HG03066 (cell line): ENCODE data around the gene CD19.
"Not testable (repeated sequence)": the region's sequence is repeated elsewhere in the genome, so short reads cannot be mapped to it uniquely, and the experiment has no call there.

Source experiments
- ATAC-seq: cut with Tn5 transposase; IDR thresholded peaks from one replicate; pipeline ENCODE4 v1.9.1; 2021; ENCODE audit warnings: low read depth; ENCODE audit not compliant: unreplicated experiment

Gene CD19

DNA sequence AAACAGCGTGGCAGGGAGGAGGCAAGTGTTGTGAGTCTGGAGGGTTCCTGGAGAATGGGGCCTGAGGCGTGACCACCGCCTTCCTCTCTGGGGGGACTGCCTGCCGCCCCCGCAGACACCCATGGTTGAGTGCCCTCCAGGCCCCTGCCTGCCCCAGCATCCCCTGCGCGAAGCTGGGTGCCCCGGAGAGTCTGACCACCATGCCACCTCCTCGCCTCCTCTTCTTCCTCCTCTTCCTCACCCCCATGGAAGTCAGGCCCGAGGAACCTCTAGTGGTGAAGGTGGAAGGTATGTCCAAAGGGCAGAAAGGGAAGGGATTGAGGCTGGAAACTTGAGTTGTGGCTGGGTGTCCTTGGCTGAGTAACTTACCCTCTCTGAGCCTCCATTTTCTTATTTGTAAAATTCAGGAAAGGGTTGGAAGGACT lies at the start of gene CD19:
Gene CD19 (plus strand): TSS at position 171 of the 425 bp plus-strand sequence. CDS start 30 bp downstream, at position 201.
- ATAC-seq: no peak

- ATAC-seq: no peak
Measured at GRCh38 chr16:28882551-28883160, 49.1 kb upstream of the CD19 start.

DNA sequence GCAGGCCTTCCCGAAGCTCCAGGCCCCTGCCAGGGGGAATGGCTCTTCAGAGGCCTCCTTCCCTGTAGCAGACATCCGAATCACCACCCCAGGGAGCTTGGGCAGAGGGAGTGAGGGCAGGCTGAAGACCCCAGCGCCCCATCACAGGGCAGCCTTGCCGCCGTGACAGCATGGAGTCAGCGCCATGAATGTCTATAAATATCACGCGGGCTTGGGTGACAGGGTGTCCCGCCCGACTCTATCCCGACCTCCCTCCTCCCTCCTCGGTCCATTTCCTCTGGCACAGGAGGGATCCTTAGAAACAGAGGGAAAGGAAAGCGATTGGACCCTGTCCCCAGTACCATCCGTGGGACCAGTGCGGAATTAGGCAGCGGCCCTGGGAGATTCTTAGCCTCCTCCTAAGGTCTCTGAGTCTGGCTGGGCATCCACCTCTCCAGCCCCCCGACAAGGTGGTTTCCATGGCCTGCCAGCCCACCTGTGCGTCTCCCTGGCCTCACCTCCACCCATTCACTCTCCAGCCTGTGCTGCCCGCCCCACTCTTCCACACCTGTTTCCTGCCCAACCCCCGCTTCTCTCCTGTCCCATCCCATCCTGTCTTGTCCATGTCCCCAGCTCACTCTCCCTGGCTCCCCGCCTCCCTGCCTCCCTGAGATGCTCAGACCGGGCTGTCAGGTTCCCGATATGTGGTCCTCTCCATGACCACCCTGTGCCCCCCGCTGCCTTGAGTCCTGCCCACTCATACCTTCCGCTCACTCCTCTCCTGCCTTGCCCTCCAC lies 48.4 kb upstream of the CD19 start:
- ATAC-seq: no peak

GRCh38 chr16:28884045-28884444 lies 47.7 kb upstream of the CD19 start:
- no peak for ATAC-seq

DNA sequence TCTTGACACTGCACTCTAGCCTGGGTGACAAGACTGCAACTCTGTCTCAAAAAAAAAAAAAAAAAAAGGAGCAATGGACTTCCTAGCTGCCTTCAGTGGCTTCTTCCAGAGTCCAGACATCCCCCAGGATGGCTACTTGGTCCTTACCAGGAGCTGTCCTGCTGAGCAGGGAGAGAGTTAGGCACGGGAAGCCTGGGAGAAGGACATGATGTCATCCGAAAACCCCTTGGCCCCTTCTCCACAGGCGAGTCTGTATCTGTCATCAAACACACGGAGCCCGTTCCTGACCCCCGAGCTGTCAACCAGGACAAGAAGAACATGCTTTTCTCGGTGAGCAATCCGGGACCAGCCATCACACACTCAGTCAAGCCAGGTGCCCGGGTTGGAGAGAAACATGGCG lies 44.8 kb upstream of the CD19 start:
- no peak for ATAC-seq

- not testable (repeated sequence) for ATAC-seq
Measured at GRCh38 chr16:28890355-28890754, 41.4 kb upstream of the CD19 start.

- no peak for ATAC-seq
Measured at GRCh38 chr16:28891964-28892890, 39.5 kb upstream of the CD19 start.

- ATAC-seq: no peak
Measured at GRCh38 chr16:28893291-28893690, 38.5 kb upstream of the CD19 start.

DNA sequence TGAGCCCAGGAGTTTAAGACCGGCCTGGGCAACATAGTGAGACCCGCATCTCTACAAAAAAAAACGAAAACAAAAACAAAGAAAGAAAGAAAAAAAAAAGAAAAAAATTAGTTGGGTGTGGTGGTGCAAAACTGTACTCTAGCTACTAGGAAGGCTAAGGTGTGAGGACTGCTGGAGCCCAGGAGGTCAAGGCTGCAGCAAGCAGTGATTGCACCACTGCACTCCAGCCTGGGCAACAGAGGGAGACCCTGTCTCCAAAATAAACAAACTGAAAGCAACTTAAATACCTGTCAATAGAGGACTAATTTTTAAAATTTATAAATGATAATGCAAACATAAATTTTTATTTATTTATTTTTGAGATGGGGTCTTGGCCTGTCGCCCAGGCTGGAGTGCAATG lies 36.2 kb upstream of the CD19 start:
- no peak for ATAC-seq

DNA sequence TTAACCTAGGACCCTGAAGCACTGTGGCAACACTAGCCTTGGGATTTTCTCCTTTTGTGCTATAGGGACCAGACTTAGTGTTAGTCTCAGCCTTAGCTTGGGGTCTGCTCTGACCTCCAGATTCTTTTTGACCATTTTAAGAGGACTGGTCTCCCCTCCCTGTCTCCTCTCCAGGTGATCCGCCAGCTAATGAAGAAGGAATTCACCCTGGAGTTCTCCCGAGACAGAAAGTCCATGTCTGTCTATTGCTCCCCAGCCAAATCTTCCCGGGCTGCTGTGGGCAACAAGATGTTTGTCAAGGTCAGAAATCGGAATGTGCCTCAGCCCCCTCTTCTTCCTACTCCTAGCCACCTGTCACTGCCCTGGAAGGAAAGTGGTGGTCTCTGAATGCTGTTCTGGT lies 33.9 kb upstream of the CD19 start:
- ATAC-seq: no peak

DNA sequence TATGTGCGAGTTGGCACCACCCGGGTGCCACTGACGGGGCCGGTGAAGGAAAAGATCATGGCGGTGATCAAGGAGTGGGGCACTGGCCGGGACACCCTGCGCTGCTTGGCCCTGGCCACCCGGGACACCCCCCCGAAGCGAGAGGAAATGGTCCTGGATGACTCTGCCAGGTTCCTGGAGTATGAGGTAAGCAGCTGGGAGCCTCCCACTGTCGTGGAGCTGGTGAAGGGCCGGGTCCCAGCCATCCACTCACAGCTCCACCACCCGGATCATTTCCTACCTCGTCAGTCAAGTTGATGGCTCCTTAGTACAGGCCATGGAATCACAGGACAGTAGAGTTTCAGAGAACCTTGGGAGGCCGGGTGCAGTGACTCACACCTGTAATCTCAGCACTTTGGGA lies 33.5 kb upstream of the CD19 start:
- ATAC-seq: no peak

DNA sequence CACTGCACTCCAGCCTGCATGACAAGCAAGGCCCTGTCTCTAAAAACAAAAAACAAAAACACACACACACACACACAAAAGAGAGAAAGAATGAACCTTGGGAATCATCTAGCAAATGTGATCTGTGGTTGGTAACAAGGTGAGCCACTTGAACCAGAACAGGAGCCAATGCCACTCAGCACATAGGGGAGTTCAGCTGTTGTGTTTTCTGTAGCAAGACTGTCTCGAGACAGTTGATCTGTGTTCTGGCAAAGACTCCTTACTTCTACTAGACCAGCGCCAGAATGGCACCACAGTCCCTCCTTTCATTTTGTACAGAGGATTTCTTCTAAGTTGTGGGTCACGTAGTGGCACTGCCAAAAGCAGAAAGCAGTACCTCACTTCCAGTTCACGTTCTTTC lies 32.8 kb upstream of the CD19 start:
- ATAC-seq: no peak

GRCh38 chr16:28899882-28900590 lies 31.7 kb upstream of the CD19 start:
- no peak for ATAC-seq

DNA sequence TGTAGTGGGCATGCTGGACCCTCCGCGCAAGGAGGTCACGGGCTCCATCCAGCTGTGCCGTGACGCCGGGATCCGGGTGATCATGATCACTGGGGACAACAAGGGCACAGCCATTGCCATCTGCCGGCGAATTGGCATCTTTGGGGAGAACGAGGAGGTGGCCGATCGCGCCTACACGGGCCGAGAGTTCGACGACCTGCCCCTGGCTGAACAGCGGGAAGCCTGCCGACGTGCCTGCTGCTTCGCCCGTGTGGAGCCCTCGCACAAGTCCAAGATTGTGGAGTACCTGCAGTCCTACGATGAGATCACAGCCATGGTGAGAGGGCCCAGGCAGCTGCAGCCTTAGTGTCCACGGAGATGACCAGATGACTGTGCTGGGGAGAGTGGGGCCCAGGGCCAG lies 31.2 kb upstream of the CD19 start:
- no peak for ATAC-seq

DNA sequence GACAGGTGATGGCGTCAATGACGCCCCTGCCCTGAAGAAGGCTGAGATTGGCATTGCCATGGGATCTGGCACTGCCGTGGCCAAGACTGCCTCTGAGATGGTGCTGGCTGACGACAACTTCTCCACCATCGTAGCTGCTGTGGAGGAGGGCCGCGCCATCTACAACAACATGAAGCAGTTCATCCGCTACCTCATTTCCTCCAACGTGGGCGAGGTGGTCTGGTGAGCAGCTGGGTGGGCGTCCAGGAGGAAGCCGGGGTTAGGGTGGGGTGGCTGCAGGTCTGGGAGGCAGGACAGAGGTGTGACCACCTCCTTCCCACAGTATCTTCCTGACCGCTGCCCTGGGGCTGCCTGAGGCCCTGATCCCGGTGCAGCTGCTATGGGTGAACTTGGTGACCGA lies 29.9 kb upstream of the CD19 start:
- no peak for ATAC-seq

DNA sequence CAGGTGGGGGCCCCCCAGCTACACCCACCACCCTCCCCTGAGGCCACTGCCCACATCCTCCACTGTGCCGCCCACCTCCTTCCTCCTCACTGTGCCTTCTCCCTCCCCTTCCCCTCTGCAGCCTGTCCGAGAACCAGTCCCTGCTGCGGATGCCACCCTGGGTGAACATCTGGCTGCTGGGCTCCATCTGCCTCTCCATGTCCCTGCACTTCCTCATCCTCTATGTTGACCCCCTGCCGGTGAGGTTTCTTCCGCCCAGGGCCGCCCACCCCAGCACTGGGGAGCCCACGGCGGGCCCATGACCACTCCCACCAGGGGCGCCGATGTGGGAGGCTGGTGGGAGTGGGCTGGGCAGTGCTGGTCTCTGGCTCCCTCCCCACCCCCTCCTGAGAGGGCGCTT lies 28.9 kb upstream of the CD19 start:
- no peak for ATAC-seq

- ATAC-seq: no peak
Measured at GRCh38 chr16:28903344-28904042, 28.3 kb upstream of the CD19 start.

- ATAC-seq: no peak
Measured at GRCh38 chr16:28904363-28904762, 27.4 kb upstream of the CD19 start.

DNA sequence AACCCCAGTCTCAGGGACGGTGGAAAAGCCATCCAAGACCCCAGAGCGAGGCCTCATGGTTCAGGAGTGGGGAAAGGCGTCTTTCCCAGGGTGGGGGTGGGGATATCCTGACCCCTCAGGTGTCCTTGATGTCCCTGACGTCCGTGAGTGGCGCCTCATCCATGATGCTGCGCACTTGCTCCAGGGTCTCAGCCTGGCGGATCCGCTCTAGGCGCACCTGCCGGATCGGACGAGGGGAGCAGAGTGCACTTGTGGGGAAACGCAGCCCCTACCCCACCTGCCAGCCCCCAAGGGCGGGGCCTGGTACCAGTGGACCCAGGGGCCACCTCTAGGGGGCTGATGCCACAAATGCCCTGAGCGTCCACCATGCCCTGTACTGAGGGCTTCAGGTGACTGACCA lies 26.9 kb upstream of the CD19 start:
- ATAC-seq: no peak

GRCh38 chr16:28905229-28905754 lies 26.5 kb upstream of the CD19 start:
- ATAC-seq: no peak
